Posterior cingulate gyrus (tissue), 11 donors: ENCODE data around the gene AGAP6.
"Not testable (repeated sequence)": the region's sequence is repeated elsewhere in the genome, so short reads cannot be mapped to it uniquely, and the experiment has no call there.

Experiments used
- DNase-seq, 10 donors: peaks; one replicate each; pipeline versions ENCODE4 v3.0.0 to v3.0.0-alpha.2; 2020 to 2021; ENCODE audit warnings: mixed read lengths in 3 of 10
- intact Hi-C: fragments of 100-400 bp; cut with DNase I; formaldehyde crosslinking; loops from one replicate; pipeline ENCODE4 v1.15.1; 2023

Gene AGAP6

DNA sequence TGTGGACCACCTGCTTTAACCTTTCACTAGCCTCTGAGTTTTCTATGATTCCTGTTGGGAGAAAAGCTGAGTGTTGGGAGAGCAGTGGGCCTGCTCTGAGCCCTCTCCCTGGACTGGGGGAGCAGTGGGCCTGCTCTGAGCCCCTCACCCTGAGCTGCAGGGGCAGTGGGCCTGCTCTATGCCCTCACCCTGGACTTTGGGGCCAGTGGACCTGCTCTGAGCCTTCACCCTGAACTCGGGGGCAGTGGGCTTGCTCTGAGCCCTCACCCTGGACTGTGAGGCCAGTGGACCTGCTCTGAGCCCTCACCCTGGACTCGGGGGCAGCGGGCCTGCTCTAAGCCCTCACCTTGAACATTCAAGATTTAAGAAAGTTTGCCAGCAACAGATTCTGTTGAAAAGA lies 33.4 kb downstream of the AGAP6 start:
- DNase-seq = peak in 1 of 10 donors; percentile 53
- intact Hi-C loops = no loop called here

DNA sequence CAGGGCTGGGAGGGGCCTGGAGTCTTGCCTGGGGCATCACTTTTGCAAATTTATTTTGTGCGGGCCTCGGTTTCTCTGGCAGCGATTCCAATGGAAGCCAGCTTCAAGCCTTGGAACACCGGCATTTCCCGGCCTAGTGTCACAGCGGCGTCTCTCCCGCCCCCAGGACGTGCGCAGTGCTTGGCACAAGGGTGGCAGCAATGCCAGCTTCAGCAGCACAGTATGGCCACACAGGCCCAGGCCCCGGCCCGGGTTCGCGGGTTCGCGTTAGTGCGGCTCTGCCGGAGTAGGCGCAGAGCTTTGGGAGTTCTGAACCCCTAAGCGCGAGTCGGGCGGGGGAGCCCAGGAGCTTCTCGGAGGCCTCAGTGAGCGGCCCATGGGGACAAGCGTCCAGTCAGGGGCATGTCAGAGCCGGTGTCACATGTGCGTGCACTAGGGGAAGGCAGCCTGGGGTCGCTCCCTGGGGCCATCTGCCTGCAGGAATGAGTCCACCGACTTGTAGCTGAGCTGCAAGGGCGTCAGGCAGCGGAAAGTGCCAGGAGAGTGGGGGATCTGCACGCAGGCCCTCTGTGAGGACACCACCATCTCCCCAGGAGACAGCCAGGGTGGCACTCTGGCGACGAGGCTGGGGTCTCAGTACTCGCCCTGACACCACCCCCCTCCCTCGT lies 36.6 kb downstream of the AGAP6 start:
- intact Hi-C loops, DNase-seq: not testable (repeated sequence)

DNA sequence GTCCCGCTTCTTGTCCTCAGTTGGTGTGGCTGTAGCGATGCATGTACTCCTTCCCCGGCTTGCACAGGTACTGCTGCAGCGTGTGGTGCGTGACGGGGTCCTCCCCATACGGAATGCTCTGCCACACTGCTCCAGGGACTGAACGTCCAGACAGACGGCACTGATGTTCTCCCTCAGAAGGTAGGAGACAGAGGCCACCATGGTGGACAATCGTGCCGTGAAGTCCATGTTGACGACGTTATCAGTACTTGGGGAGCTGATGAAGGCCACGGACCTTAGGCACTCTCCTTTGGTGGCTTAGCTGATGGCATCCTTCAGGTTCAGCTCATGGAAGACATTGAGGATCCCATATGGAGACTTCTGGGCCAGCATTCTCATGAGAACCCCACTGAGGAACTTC lies 37.4 kb downstream of the AGAP6 start:
- intact Hi-C loops = no loop called here
- DNase-seq = no peak

DNA sequence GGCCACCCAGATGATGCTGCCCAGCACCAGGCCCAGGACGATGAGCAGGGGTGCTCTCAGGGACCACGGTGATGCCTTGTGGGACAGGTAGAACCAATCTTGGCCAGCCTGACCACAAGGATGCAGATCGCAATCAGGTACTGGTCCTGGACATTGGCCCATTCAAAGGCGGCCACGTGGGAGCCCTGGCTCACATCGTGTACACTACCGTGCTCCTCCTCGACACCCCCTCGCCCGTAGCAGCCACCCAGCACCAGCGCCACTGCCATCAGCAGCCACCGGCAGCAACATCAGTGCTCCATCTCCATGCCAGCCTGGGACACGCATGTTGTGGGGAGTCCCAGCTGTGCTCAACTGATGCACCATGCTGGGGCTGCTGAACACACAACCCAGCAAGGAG lies 39.0 kb downstream of the AGAP6 start:
- DNase-seq = no peak
- intact Hi-C loops = no loop called here

DNA sequence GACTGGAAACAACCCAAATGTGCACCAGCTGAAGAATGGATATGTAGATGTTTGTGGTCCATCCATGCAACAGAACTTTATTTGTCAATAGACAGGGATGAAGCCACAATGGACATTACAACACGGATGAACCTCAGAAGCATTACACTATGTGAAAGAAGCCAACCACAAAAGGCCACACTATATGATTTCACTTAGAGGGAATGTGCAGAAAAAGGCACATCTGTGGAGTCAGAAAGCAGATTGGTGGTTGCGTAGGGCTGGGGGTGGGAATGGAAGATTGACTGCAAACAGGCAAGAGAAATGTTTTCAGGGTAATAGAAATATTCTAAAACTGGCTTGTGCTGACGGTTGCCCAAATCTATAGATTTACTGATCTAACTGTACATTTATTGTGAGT lies 45.3 kb downstream of the AGAP6 start:
- intact Hi-C loops = no loop called here
- no peak for DNase-seq

DNA sequence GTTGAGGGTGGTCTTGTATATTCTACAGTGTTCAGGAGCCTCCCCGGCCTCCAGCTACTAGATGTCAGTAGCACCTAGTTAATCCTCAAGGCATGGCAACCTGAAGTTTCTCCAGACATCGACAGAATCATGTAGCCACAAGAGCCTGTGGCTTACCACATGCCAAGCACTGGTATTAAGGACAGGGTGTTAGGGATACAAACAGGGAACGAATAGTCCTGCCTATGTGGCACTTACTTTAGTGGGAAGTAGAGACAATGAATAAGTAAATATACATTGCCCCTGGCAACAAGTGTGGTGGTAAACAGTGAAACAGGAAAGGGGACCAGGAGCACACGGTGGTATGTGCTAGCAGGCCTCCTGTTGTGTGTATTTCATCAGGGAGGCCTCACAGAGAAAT lies 47.1 kb downstream of the AGAP6 start:
- intact Hi-C loops = not testable (repeated sequence)

DNA sequence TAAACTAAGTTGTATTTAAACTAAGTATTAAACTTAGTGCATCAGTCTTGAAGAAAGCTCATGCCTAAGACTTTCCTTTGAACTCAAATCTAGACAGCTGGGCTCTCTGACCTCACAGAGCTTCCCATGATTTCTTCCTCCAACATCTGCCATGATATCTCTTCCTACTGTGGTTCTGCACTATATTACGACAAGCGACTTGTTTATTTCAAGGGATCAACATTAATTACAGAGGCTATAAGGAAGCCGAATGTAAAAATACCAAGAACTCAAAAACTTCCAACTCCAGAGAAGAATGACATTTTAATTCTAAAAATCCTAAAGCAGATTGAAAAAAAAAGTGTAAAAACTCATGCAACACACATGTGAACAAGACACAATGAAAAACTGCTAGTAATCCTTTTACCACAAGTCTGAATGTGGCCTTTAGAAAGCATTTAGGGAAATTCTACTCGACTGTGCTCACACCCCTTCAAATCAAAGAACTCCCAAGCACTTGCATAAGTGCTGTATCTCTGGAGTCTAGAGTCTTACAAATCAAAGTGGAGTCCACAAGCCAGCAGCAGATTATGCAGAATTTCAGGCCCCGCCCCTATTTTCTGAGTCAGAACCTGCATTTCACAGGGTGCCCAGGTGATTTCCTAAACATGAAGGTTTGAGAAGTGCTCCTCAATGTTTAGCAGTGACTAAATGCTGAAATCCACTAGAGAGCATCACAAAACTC lies 56.9 kb downstream of the AGAP6 start:
- intact Hi-C loops = no loop called here
- no peak for DNase-seq

More for the DNA sequence above, 47.1 kb downstream of the AGAP6 start:
- DNase-seq = not testable (repeated sequence)

DNA sequence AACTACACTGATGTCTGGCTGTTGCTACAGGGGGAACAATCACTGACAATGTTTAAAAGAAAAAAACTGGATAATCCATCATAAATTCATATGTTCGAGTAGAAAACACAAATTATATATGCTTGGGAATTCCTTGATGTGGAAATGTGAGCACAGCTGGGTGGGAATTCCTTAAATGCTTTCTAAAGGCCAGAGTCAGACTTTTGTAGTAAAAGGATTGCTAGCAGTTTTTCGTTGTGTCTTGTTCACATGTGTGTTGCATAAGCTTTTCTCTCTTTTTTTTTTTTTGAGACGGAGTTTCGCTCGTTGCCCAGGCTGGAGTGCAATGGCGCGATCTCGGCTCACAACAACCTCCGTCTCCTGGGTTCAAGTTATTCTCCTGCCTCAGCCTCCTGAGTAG lies 58.3 kb downstream of the AGAP6 start:
- intact Hi-C loops, DNase-seq: not testable (repeated sequence)

DNA sequence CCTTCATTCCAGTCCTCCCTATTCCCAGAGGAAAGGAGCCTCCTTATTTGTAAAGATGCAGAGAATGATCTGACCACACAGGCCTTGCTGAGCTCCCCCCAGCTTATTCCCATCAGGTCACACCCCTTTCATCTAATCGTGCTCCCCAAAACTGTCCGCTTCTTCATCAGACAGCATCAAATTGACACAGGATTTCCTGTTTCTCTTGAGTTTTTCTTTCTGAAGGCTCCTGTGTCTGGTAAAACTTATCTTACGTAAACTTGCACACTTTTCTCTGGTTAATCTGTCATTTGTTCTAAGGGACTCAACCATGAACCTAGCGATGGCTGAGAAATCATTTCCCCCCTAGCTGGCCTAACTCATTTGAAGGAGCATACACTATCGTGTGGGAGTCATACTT lies 59.4 kb downstream of the AGAP6 start:
- intact Hi-C loops, DNase-seq: not testable (repeated sequence)

DNA sequence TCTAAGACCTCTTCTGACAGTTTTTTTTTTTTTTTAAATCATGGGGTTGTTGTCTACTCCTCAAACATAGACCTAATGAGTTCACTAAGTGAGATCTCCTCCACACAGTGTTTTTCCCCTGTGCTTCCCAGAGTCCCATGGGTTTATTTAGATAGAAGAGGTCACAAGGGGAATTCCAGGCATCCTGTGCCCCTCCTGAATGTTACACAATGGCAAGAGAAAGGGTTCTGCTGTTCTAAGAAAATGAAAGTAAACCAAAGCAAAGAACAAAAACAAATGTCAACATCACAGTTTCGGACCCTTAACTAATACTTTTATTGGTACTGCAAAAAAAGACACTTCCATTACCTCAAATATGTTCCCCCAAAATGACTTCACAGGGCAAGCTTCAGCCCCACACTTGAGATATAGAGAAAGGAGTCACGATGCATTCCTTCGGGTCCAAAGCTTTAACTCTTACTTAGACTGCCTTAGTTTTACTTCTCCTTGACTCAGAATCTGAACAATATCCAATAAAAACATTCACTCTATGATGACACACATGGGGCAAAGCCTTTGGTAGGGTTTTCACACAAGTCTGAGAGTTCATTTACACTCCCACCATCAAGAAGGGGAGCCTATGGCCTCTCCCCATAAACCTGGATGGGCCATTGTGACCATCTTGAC lies 63.9 kb downstream of the AGAP6 start:
- DNase-seq, intact Hi-C loops: not testable (repeated sequence)

DNA sequence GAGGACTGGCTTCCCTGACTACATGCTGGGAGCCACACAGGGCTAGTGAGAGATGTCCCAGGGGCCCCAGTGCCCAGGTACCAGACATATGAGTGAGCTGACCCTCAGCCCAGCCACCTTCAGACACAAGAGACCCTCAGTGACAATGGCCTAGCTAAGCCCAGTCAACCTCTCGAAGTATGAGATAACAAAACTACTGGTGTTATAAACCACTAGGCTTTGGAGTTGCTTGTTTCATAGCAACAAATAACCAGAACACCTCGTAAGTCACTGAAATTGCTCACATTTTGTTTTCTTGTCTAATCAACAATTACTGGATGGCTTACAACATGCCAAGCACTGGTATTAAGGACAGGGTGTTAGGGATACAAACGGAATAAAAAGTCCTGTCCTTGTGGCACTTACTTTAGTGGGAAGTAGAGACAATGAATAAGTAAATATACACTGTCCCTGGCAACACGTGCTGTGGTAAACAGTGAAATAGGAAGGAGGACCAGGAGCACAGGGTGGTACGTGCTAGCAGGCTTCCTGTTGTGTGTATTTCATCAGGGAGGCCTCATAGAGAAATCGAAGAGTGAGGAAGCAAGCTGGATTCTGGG lies 64.7 kb downstream of the AGAP6 start:
- intact Hi-C loops, DNase-seq: not testable (repeated sequence)

DNA sequence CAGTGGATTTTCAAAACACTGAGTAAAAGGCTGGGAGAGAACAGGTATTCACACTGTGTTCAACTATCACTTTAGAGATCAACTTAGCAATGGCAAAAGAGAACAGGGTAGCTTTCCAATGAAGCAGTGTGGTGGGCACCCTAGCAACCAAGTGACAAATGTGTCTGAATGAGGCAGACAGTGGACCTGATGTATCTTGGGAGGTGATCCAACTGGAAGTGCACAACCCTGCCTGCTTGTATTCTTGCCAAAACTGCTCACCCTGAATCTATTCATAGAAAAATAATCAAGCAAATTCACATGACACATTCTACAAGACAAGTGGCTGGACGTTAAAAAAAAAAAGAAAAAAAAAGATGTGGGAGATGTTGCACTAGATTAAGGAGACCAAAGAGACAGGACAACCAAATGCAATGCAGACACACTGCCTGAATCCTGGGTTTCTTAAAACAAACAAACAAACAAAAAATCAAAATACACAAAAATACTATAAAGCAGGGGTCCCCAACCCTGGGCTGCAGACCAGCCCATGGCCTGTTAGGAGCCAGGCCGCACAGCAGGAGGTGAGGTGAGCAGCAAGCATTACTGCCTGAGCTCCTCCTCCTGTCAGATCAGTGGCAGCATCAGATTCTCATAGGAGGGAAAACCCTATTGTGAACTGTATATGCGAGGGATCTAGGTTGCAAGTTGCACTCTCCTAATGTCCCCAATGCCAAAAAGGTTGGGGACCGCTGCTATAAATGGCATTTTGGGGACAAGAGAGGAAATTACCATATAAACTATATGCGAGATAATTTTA lies 67.5 kb downstream of the AGAP6 start:
- DNase-seq, intact Hi-C loops: not testable (repeated sequence)

DNA sequence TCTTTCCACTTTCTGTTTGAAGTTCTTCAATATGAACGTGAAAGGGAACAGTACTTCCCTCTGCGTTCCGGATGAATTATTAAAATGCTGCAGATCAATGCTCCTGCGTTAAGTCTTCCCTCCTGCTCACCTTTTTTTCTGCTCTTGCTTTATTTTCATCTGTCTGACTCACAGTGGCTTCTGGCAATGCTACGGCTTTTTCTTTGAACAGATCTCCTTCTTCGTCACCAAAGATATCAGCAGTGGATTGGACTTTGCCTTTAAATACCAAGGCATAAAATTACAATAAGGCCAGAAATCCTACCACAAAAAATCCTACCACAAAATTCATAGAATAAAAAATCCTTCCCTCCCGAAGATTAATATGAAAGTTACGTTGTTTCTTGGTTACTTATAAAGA lies 68.4 kb downstream of the AGAP6 start:
- DNase-seq, intact Hi-C loops: not testable (repeated sequence)

DNA sequence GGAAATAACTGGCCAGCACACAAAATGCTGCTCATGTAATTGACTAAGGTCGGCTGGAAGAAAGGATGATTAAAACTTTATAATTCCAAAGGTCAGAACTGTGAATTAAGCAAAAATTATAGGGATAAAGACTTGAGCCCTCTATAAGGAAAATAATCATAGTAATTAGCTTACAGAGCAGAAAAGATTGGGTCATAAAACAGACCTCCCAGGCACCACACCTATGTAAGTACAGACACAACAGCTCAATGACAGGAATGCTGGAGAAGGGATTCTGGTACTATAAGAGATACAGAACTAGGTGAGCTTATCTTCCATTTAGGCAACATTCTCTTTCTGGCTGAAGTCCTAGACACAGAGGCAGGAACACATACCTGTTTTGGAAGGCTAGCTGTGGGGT lies 70.5 kb downstream of the AGAP6 start:
- DNase-seq, intact Hi-C loops: not testable (repeated sequence)

DNA sequence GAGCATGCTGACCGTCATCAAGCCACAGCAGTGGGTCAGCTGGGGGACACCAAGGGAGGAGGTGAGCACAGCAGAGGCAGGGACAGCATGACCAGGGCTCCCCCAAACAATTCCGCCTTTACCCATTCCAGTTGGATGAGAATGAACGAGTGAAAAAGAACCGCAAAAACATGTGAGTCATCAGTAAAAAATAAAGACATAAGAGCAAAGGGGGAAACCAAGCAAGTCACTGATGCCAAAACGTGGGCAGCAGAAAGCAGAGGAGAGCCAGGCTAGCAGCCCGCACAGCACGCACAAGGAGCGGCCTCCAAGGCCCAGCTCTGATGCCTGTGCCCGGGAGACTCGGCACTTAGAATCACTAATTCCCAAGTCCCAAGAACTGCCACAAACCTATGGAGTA lies 71.7 kb downstream of the AGAP6 start:
- DNase-seq, intact Hi-C loops: not testable (repeated sequence)
